ENCODE results near the gene SCD5.
A peak's percentile ranks its signal among the peaks of the same experiment; 100 is the strongest.

SCD5 gene

GRCh38 chr4:82630079-82630478 lies 168.5 kb downstream of the SCD5 start:
- Histone ChIP-seq H4K8ac (ENCODE audit: low read depth, low read length) (no peak overlapping the region), H3K4me2 (ENCODE audit: insufficient read depth, low read length, poor library complexity, severe bottlenecking) (no peak overlapping the region), H3K4ac (ENCODE audit: low read length) (no peak overlapping the region), H2BK15ac (ENCODE audit: low read length) (no peak overlapping the region), H3K14ac (ENCODE audit: low read length) (no peak overlapping the region), H3K79me1 (ENCODE audit: low read depth, low read length) (no peaks in the 10 kb centered on the region), H2BK120ac (ENCODE audit: low read depth, low read length) (no peak overlapping the region), H3K36me3 (replicated peaks in 1 of 2; ENCODE audit: control insufficient read depth in 2 of 2, insufficient read depth in 2 of 2, low read length in 2 of 2) (peaks cover 2 to 18% of the 10 kb centered on the region in 2 donors), H3K4me1 (ENCODE audit: control insufficient read depth in 2 of 2, insufficient read depth in 1 of 2, low read depth in 1 of 2, low read length in 2 of 2) (no peaks in the 10 kb centered on the region), H3K4me3 (ENCODE audit: low read length in 2 of 2) (no peak overlapping the region), H2BK5ac (ENCODE audit: low read length) (no peak overlapping the region), H4K91ac (ENCODE audit: low read depth, low read length, poor library complexity) (no peak overlapping the region), H2AFZ (ENCODE audit: low read length) (no peak overlapping the region), H3K27me3 (ENCODE audit: control insufficient read depth in 3 of 3, insufficient read depth in 3 of 3, low read depth in 1 of 3, low read length in 3 of 3) (no peaks in the 10 kb centered on the region), H3K23ac (ENCODE audit: low read depth, low read length, poor library complexity) (no peak overlapping the region), H3K18ac (ENCODE audit: low read length) (no peak overlapping the region), H3K9ac (ENCODE audit: low read depth, low read length, poor library complexity) (no peak overlapping the region), H3K27ac (replicated peaks; ENCODE audit: low read length) (no peak overlapping the region), H2AK5ac (ENCODE audit: low read depth, low read length) (no peak overlapping the region), H3K9me3 (replicated peaks in 1 of 2; ENCODE audit: control insufficient read depth in 2 of 2, insufficient read depth in 1 of 2, low read depth in 1 of 2, low read length in 2 of 2) (no peaks in the 10 kb centered on the region), H2BK12ac (ENCODE audit: low read length) (no peak overlapping the region)
- WGBS, 2 donors (ENCODE audit: extremely low coverage in 2 of 2, insufficient read length in 2 of 2, insufficient replicate concordance in 1 of 2) = no CpG with 5 or more reads among the region's 1 CpG
- DNase-seq (ENCODE audit: low spot score) = no peak

DNA sequence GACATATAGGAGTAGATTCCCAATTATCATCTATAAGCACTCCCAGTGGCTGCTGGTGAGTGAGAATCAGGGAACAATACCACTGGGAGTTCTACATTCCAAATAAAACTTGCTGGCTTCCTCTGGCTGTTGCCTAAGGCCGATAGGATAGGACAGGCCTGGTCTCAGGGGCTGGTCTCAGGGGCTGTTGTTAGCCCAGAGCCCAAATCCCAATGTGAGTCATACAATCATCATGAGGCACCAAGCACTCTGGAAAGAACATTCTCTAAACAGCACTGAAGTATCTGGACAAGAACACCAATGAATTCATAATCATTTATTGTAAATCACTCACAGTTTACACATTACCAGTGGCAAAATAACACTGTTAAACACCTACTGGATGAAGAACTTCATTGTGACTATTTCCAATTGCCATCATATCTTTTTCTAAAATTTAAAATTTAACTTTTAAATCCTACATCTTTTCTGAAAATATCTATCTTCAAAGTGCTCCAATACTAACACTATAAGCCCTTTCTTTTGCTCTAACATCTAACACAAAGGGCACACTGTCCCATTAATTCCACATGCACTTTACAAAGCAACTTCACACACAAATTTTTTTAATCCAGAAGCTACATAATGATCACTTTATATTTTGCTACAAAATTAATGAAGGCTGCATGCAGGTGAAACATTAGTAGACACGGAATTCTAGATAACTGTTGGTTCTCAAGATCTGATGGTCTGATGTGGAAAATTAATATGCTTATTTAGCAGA lies 169.2 kb downstream of the SCD5 start:
- Histone ChIP-seq H3K9ac (ENCODE audit: low read depth, low read length, poor library complexity) (no peak overlapping the region), H3K14ac (ENCODE audit: low read length) (no peak overlapping the region), H2AK5ac (ENCODE audit: low read depth, low read length) (no peak overlapping the region), H3K27ac (replicated peaks; ENCODE audit: low read length) (no peak overlapping the region), H3K27me3 (ENCODE audit: control insufficient read depth in 3 of 3, insufficient read depth in 3 of 3, low read depth in 1 of 3, low read length in 3 of 3) (no peaks in the 10 kb centered on the region), H3K23ac (ENCODE audit: low read depth, low read length, poor library complexity) (no peak overlapping the region), H3K4me1 (ENCODE audit: control insufficient read depth in 2 of 2, insufficient read depth in 1 of 2, low read depth in 1 of 2, low read length in 2 of 2) (no peaks in the 10 kb centered on the region), H2AFZ (ENCODE audit: low read length) (no peak overlapping the region), H4K8ac (ENCODE audit: low read depth, low read length) (no peak overlapping the region), H2BK12ac (ENCODE audit: low read length) (no peak overlapping the region), H3K79me1 (ENCODE audit: low read depth, low read length) (no peaks in the 10 kb centered on the region), H3K4me2 (ENCODE audit: insufficient read depth, low read length, poor library complexity, severe bottlenecking) (no peak overlapping the region), H2BK120ac (ENCODE audit: low read depth, low read length) (no peak overlapping the region), H3K4me3 (ENCODE audit: low read length in 2 of 2) (no peak overlapping the region), H2BK5ac (ENCODE audit: low read length) (no peak overlapping the region), H2BK15ac (ENCODE audit: low read length) (no peak overlapping the region), H4K91ac (ENCODE audit: low read depth, low read length, poor library complexity) (no peak overlapping the region), H3K36me3 (replicated peaks in 1 of 2; ENCODE audit: control insufficient read depth in 2 of 2, insufficient read depth in 2 of 2, low read length in 2 of 2) (peaks cover under 1 to 13% of the 10 kb centered on the region in 2 donors), H3K9me3 (replicated peaks in 1 of 2; ENCODE audit: control insufficient read depth in 2 of 2, insufficient read depth in 1 of 2, low read depth in 1 of 2, low read length in 2 of 2) (no peaks in the 10 kb centered on the region), H3K18ac (ENCODE audit: low read length) (no peak overlapping the region), H3K4ac (ENCODE audit: low read length) (no peak overlapping the region)
- no peak for DNase-seq (ENCODE audit: low spot score)
- no CpG with 5 or more reads among the region's 2 CpGs for WGBS, 2 donors (ENCODE audit: extremely low coverage in 2 of 2, insufficient read length in 2 of 2, insufficient replicate concordance in 1 of 2)

GRCh38 chr4:82626251-82626868 lies 172.2 kb downstream of the SCD5 start:
- H4K8ac ChIP-seq (ENCODE audit: low read depth, low read length) = no peak overlapping the region
- no peaks in the 10 kb centered on the region for H3K9me3 ChIP-seq (replicated peaks in 1 of 2; ENCODE audit: control insufficient read depth in 2 of 2, insufficient read depth in 1 of 2, low read depth in 1 of 2, low read length in 2 of 2)
- no peak overlapping the region for H2BK120ac ChIP-seq (ENCODE audit: low read depth, low read length)
- peaks cover 0 to 2% of the 10 kb centered on the region in 2 donors for H3K4me1 ChIP-seq (ENCODE audit: control insufficient read depth in 2 of 2, insufficient read depth in 1 of 2, low read depth in 1 of 2, low read length in 2 of 2)
- no peak overlapping the region for H2AK5ac ChIP-seq (ENCODE audit: low read depth, low read length)
- no peak overlapping the region for H3K27ac ChIP-seq (replicated peaks; ENCODE audit: low read length)
- H2AFZ ChIP-seq (ENCODE audit: low read length) = no peak overlapping the region
- H3K36me3 ChIP-seq (replicated peaks in 1 of 2; ENCODE audit: control insufficient read depth in 2 of 2, insufficient read depth in 2 of 2, low read length in 2 of 2) = peaks cover 0 to 2% of the 10 kb centered on the region in 2 donors
- no peak overlapping the region for H2BK12ac ChIP-seq (ENCODE audit: low read length)
- H3K4me2 ChIP-seq (ENCODE audit: insufficient read depth, low read length, poor library complexity, severe bottlenecking) = no peak overlapping the region
- no peak overlapping the region for H3K14ac ChIP-seq (ENCODE audit: low read length)
- no peak overlapping the region for H2BK5ac ChIP-seq (ENCODE audit: low read length)
- no CpG with 5 or more reads among the region's 9 CpGs for WGBS, 2 donors (ENCODE audit: extremely low coverage in 2 of 2, insufficient read length in 2 of 2, insufficient replicate concordance in 1 of 2)
- no peaks in the 10 kb centered on the region for H3K79me1 ChIP-seq (ENCODE audit: low read depth, low read length)
- H2BK15ac ChIP-seq (ENCODE audit: low read length) = no peak overlapping the region
- no peak overlapping the region for H4K91ac ChIP-seq (ENCODE audit: low read depth, low read length, poor library complexity)
- no peaks in the 10 kb centered on the region for H3K27me3 ChIP-seq (ENCODE audit: control insufficient read depth in 3 of 3, insufficient read depth in 3 of 3, low read depth in 1 of 3, low read length in 3 of 3)
- H3K4me3 ChIP-seq (ENCODE audit: low read length in 2 of 2) = no peak overlapping the region
- H3K18ac ChIP-seq (ENCODE audit: low read length) = no peak overlapping the region
- H3K9ac ChIP-seq (ENCODE audit: low read depth, low read length, poor library complexity) = no peak overlapping the region
- H3K4ac ChIP-seq (ENCODE audit: low read length) = no peak overlapping the region
- DNase-seq (ENCODE audit: low spot score) = no peak
- H3K23ac ChIP-seq (ENCODE audit: low read depth, low read length, poor library complexity) = no peak overlapping the region

DNA sequence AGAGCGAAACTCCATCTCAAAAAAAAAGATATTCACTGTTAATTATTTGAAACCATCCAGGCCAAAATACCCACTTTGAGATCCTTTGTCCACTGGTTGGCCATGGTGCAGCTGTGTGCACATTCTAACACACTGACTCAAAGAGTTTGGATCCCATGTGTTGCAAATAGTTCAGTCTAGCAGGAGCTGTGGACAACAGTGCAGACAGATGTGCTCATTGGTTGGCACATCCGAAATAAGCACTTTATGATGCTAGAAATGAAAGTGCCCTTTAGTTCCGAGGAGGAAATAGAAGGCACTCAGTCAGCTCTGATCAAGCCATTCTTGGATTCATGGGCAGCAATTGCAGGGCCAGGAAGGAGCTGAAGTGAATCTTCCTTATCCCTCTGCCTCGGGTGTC lies 173.8 kb downstream of the SCD5 start:
- no peak overlapping the region for H4K91ac ChIP-seq (ENCODE audit: low read depth, low read length, poor library complexity)
- DNase-seq (ENCODE audit: low spot score) = no peak
- no peak overlapping the region for H3K14ac ChIP-seq (ENCODE audit: low read length)
- no peak overlapping the region for H2BK5ac ChIP-seq (ENCODE audit: low read length)
- H2AFZ ChIP-seq (ENCODE audit: low read length) = no peak overlapping the region
- H3K18ac ChIP-seq (ENCODE audit: low read length) = no peak overlapping the region
- no peaks in the 10 kb centered on the region for H3K9me3 ChIP-seq (replicated peaks in 1 of 2; ENCODE audit: control insufficient read depth in 2 of 2, insufficient read depth in 1 of 2, low read depth in 1 of 2, low read length in 2 of 2)
- no peak overlapping the region for H4K8ac ChIP-seq (ENCODE audit: low read depth, low read length)
- WGBS, 2 donors (ENCODE audit: extremely low coverage in 2 of 2, insufficient read length in 2 of 2, insufficient replicate concordance in 1 of 2) = no CpG with 5 or more reads among the region's 4 CpGs
- no peak overlapping the region for H2BK120ac ChIP-seq (ENCODE audit: low read depth, low read length)
- no peak overlapping the region for H3K4me2 ChIP-seq (ENCODE audit: insufficient read depth, low read length, poor library complexity, severe bottlenecking)
- no peak overlapping the region for H2BK15ac ChIP-seq (ENCODE audit: low read length)
- no peak overlapping the region for H2BK12ac ChIP-seq (ENCODE audit: low read length)
- H3K27me3 ChIP-seq (ENCODE audit: control insufficient read depth in 3 of 3, insufficient read depth in 3 of 3, low read depth in 1 of 3, low read length in 3 of 3) = no peaks in the 10 kb centered on the region
- H3K4me3 ChIP-seq (ENCODE audit: low read length in 2 of 2) = no peak overlapping the region
- no peak overlapping the region for H3K4ac ChIP-seq (ENCODE audit: low read length)
- peaks cover 10 to 11% of the 10 kb centered on the region in 2 donors for H3K4me1 ChIP-seq (ENCODE audit: control insufficient read depth in 2 of 2, insufficient read depth in 1 of 2, low read depth in 1 of 2, low read length in 2 of 2)
- peak overlapping the region; percentile 6 for H3K23ac ChIP-seq (ENCODE audit: low read depth, low read length, poor library complexity)
- no peak overlapping the region for H2AK5ac ChIP-seq (ENCODE audit: low read depth, low read length)
- peaks cover 0 to 2% of the 10 kb centered on the region in 2 donors for H3K36me3 ChIP-seq (replicated peaks in 1 of 2; ENCODE audit: control insufficient read depth in 2 of 2, insufficient read depth in 2 of 2, low read length in 2 of 2)
- H3K79me1 ChIP-seq (ENCODE audit: low read depth, low read length) = no peaks in the 10 kb centered on the region
- no peak overlapping the region for H3K27ac ChIP-seq (replicated peaks; ENCODE audit: low read length)
- no peak overlapping the region for H3K9ac ChIP-seq (ENCODE audit: low read depth, low read length, poor library complexity)

Measured in neuronal stem cell (in vitro differentiated cells).